Measurements from ENCODE around the gene ORC1. TPM values are rescaled to one million over a fixed set of nuclear protein-coding genes. Genes with fewer than 3 reads are reported as not detected.
A peak's percentile ranks its signal among the peaks of the same experiment; 100 is the strongest.

ORC1 gene
- total RNA-seq, 4 donors from 2014 or later = 0.29 to 2.6 (median 0.50) TPM

- Histone ChIP-seq H3K27ac (peak overlapping the region; percentile 14 to 42 (median 40)), H3K4me3 (peak overlapping the region; percentile 39 to 60 (median 52)), H3K27me3 (no peaks in the 10 kb centered on the region), H3K36me3 (no peaks in the 10 kb centered on the region), H3K9me3 (no peaks in the 10 kb centered on the region), H3K4me1 (peaks cover 10 to 14% of the 10 kb centered on the region in 2 donors)
- ATAC-seq (no peak), DNase-seq (peak in 1 of 2 donors; percentile 38)
- in situ Hi-C loops (cut with MboI; ENCODE audit: low sequenced_read_pairs in 4 of 4) = no loop called here
- no peak for TF ChIP-seq POLR2A (IDR thresholded peaks at IDR 0.05)
- peak in 1 of 5 experiments; percentile 26 for TF ChIP-seq CTCF (IDR thresholded peaks at IDR 0.05 in 4 of 5, conservative IDR thresholded peaks at IDR 0.05 in 1 of 5)
- intact Hi-C loops (cut with DNase I; ENCODE audit: low total_unique reads) = loop anchor here (5.0 to 10.0 kb wide), 4 partner anchors 184 to 556 kb away; partner anchors contain the start of genes ECHDC2, SCP2, TUT4 and ZFYVE9
Measured at GRCh38 chr1:52368383-52369172, 35.6 kb downstream of the ORC1 start.

- Histone ChIP-seq H3K9me3 (no peaks in the 10 kb centered on the region), H3K27me3 (no peaks in the 10 kb centered on the region), H3K4me1 (peaks cover 10 to 14% of the 10 kb centered on the region in 2 donors), H3K27ac (no peak overlapping the region), H3K4me3 (no peak overlapping the region), H3K36me3 (peaks cover 0 to 6% of the 10 kb centered on the region in 2 donors)
- intact Hi-C loops (cut with DNase I; ENCODE audit: low total_unique reads) = loop anchor here (5.0 to 10.0 kb wide), 4 partner anchors 185 to 558 kb away; partner anchors contain the start of genes ECHDC2, SCP2, TUT4 and ZFYVE9
- in situ Hi-C loops (cut with MboI; ENCODE audit: low sequenced_read_pairs in 4 of 4) = no loop called here
- no peak for DNase-seq
- TF ChIP-seq POLR2A (IDR thresholded peaks at IDR 0.05) (no peak), CTCF (IDR thresholded peaks at IDR 0.05 in 4 of 5, conservative IDR thresholded peaks at IDR 0.05 in 1 of 5) (no peak)
- no peak for ATAC-seq
Measured at GRCh38 chr1:52367272-52367671, 37.0 kb downstream of the ORC1 start.

DNA sequence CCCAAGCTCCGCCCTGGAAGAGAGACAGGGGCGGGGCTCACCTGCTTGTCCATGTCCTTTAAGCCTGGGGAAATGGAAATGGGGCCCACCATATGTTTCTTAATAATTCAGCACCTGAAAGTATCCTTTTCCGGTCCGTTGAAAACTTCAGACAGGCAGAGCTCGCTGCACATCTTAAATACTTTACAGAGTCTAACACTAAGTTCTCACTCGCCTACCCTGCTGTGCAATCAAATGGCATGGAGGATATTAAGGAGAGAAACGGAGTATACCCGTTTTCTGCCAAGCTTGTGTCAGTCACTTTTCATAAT, 37.8 kb downstream of the ORC1 start:
- Histone ChIP-seq H3K4me1 (peaks cover 10 to 14% of the 10 kb centered on the region in 2 donors), H3K4me3 (peak overlapping the region; percentile 81 to 91 (median 86)), H3K36me3 (peaks cover 0 to 14% of the 10 kb centered on the region in 2 donors), H3K9me3 (no peaks in the 10 kb centered on the region), H3K27me3 (no peaks in the 10 kb centered on the region), H3K27ac (peak overlapping the region; percentile 91 to 99 (median 97))
- ATAC-seq (no peak), DNase-seq (no peak)
- in situ Hi-C loops (cut with MboI; ENCODE audit: low sequenced_read_pairs in 4 of 4) = no loop called here
- TF ChIP-seq POLR2A (IDR thresholded peaks at IDR 0.05) (no peak), CTCF (IDR thresholded peaks at IDR 0.05 in 4 of 5, conservative IDR thresholded peaks at IDR 0.05 in 1 of 5) (no peak)
- intact Hi-C loops (cut with DNase I; ENCODE audit: low total_unique reads) = loop anchor here (1.0 to 10.0 kb wide), 5 partner anchors 38 to 558 kb away; partner anchors contain the start of genes ECHDC2, ORC1, PRPF38A and SCP2

DNA sequence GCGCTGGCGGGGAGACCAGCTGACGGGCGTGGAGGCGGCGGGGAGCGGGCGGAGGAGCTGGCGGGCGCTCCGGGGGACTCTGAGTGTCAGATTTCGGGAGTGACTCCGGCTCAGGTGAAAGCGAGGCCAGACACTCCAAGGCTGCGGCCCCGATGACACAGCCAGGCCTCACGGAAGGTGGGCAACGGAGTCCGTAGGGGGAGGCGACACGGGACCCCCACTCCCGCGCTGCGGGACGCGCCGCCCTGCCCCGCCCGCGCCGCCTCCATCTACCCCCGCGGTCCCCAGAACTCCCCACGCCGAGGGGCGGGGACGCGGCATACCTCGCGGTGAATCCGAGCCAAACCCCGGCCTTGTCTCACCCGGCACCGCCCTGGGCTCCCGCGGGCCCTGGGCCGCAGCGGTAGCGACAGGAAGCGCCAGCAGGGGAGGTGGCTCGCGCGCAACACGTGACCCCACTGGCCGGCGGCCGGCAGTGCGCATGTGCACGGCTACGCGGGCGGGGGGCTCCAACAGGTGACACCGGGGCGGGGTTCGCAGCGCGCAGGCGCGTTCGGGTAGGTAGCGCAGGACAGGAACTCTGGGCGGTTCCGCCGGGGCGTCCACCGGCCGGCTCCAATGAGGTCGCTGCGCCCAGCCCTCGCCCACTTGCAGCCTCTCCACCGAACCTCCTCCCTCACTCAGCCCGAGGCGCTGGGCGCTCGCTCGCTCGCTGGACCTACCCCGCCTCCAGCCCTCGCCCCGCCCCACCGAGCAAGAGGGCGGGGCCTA, 38.3 kb downstream of the ORC1 start, which contains the start of gene CC2D1B:
Gene CC2D1B, minus strand, starts transcription at position 460 of the 771 bp plus-strand sequence. CDS start 1,585 bp downstream, outside the sequence.
- intact Hi-C loops (cut with DNase I; ENCODE audit: low total_unique reads) = loop anchor here (1.0 to 10.0 kb wide), 6 partner anchors 38 to 559 kb away; partner anchors contain the start of genes ECHDC2, ORC1, PRPF38A and SCP2
- TF ChIP-seq CTCF (IDR thresholded peaks at IDR 0.05 in 4 of 5, conservative IDR thresholded peaks at IDR 0.05 in 1 of 5) = peak in 3 of 5 experiments; percentile 34 to 71 (median 43)
- TF ChIP-seq POLR2A (IDR thresholded peaks at IDR 0.05) = peak; percentile 90 to 94
- ATAC-seq = peak; percentile 82 to 85

More for the DNA sequence above, 38.3 kb downstream of the ORC1 start, which contains the start of gene CC2D1B:
- peak within 1 kb of the TSS; percentile 81 to 91 (median 86) for H3K4me3 ChIP-seq
- H3K27ac ChIP-seq = peak within 1 kb of the TSS; percentile 91 to 99 (median 97)
- in situ Hi-C loops (cut with MboI; ENCODE audit: low sequenced_read_pairs in 4 of 4) = no loop called here
- H3K9me3 ChIP-seq = no peaks in the 10 kb centered on the region
- peak; percentile 96 to 99 for DNase-seq
- peaks cover 10 to 14% of the 10 kb centered on the region in 2 donors for H3K4me1 ChIP-seq
- H3K36me3 ChIP-seq = peaks cover 0 to 20% of the 10 kb centered on the region in 2 donors
- H3K27me3 ChIP-seq = no peaks in the 10 kb centered on the region

Data from gastrocnemius medialis (tissue), 4 donors.